Ammon's horn (tissue), 1 donor: ENCODE results near the gene WAPL.

Source experiments
- DNase-seq: peaks from one replicate; pipeline ENCODE4 v3.0.0-alpha.2; 2016; ENCODE audit warnings: low spot score

The WAPL gene

GRCh38 chr10:86387178-86387794 lies 134.3 kb downstream of the WAPL start:
- no peak for DNase-seq

- DNase-seq = no peak
Measured at GRCh38 chr10:86385806-86386205, 135.8 kb downstream of the WAPL start.
